HG02852 (cell line): ENCODE results near the gene ID4.

Source experiments
- ATAC-seq: cut with Tn5 transposase; IDR thresholded peaks from one replicate; pipeline ENCODE4 v1.9.1; 2021; ENCODE audit warnings: mild to moderate bottlenecking, moderate library complexity; ENCODE audit not compliant: unreplicated experiment

ID4 gene

GRCh38 chr6:19857139-19857538 is 20.0 kb downstream of the ID4 start:
- ATAC-seq = no peak

GRCh38 chr6:19857703-19858102 is 20.5 kb downstream of the ID4 start:
- no peak for ATAC-seq

GRCh38 chr6:19860235-19860877 is 23.2 kb downstream of the ID4 start:
- no peak for ATAC-seq

- no peak for ATAC-seq
Measured at GRCh38 chr6:19864285-19864684, 27.1 kb downstream of the ID4 start.

GRCh38 chr6:19865178-19865577 is 28.0 kb downstream of the ID4 start:
- ATAC-seq = no peak

GRCh38 chr6:19866173-19866984 is 29.2 kb downstream of the ID4 start:
- ATAC-seq = no peak

GRCh38 chr6:19866985-19867627 is 29.9 kb downstream of the ID4 start:
- ATAC-seq = no peak

- no peak for ATAC-seq
Measured at GRCh38 chr6:19869464-19869863, 32.3 kb downstream of the ID4 start.

- no peak for ATAC-seq
Measured at GRCh38 chr6:19870322-19870721, 33.2 kb downstream of the ID4 start.

- ATAC-seq = no peak
Measured at GRCh38 chr6:19873031-19873430, 35.9 kb downstream of the ID4 start.

- no peak for ATAC-seq
Measured at GRCh38 chr6:19876672-19877071, 39.5 kb downstream of the ID4 start.

GRCh38 chr6:19879663-19880062 is 42.5 kb downstream of the ID4 start:
- ATAC-seq = no peak

GRCh38 chr6:19880066-19880465 is 42.9 kb downstream of the ID4 start:
- ATAC-seq = no peak

GRCh38 chr6:19891451-19891850 is 54.3 kb downstream of the ID4 start:
- ATAC-seq = no peak
